Adrenal gland (tissue), 5 donors: Measurements from ENCODE around the gene LUC7L.

ENCODE experiments used
- POLR2A ChIP-seq, 2 donors: fragments of 450-650 bp; IDR thresholded peaks; one replicate each; pipeline ENCODE4 v1.6.1; 2017; ENCODE audit warnings: antibody characterized with exemption in 2 of 2, mild to moderate bottlenecking in 2 of 2, moderate library complexity in 1 of 2
- TF ChIP-seq, protein P1 (sequence below), 6 experiments: fragments of 450-650 bp in 4 of 6; fragments of 200-600 bp in 2 of 6; sonication (generic) in 1 of 6; IDR thresholded peaks; 1 replicate in 5 of 6; 2 replicates in 1 of 6; pipeline versions ENCODE4 v1.5.1 to v1.8.0; 2016 to 2021; ENCODE audit warnings: antibody characterized with exemption in 6 of 6, mild to moderate bottlenecking in 2 of 6, moderate library complexity in 1 of 6
- donor health status: DM: no; HTN: no; CAD: no.

DNA sequence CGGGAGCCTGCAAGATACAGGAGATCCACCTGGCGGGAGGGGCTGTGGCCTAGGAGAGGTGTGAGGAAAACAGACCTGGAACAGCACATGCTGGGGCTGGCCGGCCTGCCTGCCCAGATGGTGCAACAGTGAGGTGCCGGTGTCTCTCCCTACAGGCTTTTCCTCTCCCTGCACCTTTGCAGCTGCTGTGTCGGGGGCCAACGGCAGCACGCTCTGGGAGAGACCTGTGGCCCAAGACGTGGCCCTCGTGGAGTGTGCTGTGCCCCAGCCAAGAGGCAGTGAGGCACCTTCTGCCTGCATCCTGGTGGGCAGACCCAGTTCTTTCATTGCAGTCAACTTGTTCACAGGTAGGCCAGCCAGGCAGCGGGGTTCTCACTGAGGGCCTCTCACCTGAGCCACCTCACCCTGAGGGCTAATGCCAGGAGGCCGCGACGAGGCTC is 30.6 kb upstream of the LUC7L start:
- TF ChIP-seq, protein P1, sequence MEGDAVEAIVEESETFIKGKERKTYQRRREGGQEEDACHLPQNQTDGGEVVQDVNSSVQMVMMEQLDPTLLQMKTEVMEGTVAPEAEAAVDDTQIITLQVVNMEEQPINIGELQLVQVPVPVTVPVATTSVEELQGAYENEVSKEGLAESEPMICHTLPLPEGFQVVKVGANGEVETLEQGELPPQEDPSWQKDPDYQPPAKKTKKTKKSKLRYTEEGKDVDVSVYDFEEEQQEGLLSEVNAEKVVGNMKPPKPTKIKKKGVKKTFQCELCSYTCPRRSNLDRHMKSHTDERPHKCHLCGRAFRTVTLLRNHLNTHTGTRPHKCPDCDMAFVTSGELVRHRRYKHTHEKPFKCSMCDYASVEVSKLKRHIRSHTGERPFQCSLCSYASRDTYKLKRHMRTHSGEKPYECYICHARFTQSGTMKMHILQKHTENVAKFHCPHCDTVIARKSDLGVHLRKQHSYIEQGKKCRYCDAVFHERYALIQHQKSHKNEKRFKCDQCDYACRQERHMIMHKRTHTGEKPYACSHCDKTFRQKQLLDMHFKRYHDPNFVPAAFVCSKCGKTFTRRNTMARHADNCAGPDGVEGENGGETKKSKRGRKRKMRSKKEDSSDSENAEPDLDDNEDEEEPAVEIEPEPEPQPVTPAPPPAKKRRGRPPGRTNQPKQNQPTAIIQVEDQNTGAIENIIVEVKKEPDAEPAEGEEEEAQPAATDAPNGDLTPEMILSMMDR (IDR thresholded peaks at IDR 0.05): no peak
- TF ChIP-seq POLR2A (IDR thresholded peaks at IDR 0.05): no peak
